Activated CD4-positive, alpha-beta memory T cell treated with anti-CD3 and anti-CD28 coated beads, Interleukin-2, amount 10 ng/mL, durations not matched to agents 7 days and 5 days (primary cell): ENCODE results near the gene ERBB4. TPM values are rescaled to one million over a fixed set of nuclear protein-coding genes. Genes with fewer than 3 reads are reported as not detected.

Experiments
- CTCF ChIA-PET: fragments of 350-600 bp; sonication (Branson Sonifier 250); formaldehyde crosslinking; loops from one replicate; lab custom pipeline; 2021; ENCODE audit warnings: antibody characterized with exemption, inconsistent platforms; lab: Charles Lee
- POLR2A ChIA-PET: fragments of 350-600 bp; sonication (Branson Sonifier 250); formaldehyde crosslinking; loops from one replicate; lab custom pipeline; 2021; ENCODE audit warnings: antibody characterized with exemption; lab: Charles Lee
- DNase-seq: peaks from one replicate; pipeline ENCODE4 v3.0.0-alpha.2; 2020
- H3K27ac Mint-ChIP-seq: one replicate; pipeline ENCODE4 v1.8.0; 2021; ENCODE audit warnings: mild to moderate bottlenecking, mixed read lengths
- H3K27me3 Mint-ChIP-seq: one replicate; pipeline ENCODE4 v1.8.0; 2021; ENCODE audit warnings: mixed read lengths
- H3K36me3 Mint-ChIP-seq: one replicate; pipeline ENCODE4 v1.8.0; 2021; ENCODE audit warnings: low read depth, mixed read lengths
- H3K4me1 Mint-ChIP-seq: one replicate; pipeline ENCODE4 v1.8.0; 2021; ENCODE audit warnings: mixed read lengths
- H3K4me3 Mint-ChIP-seq: one replicate; pipeline ENCODE4 v1.8.0; 2021; ENCODE audit warnings: mild to moderate bottlenecking, mixed read lengths
- H3K9me3 Mint-ChIP-seq: one replicate; pipeline ENCODE4 v1.8.0; 2021; ENCODE audit warnings: mixed read lengths
- total RNA-seq, 2 experiments: library from RNA; stranded (reverse); gene quantifications; one replicate each; pipeline ENCODE4 v1.2.3, GENCODE V29; 2021

Gene ERBB4
- total RNA-seq, 2 experiments from 2014 or later, result not detected

- CTCF ChIA-PET, result no interaction called here
Observed at GRCh38 chr2:212448698-212449097, 89.9 kb downstream of the ERBB4 start.

GRCh38 chr2:212441821-212442220 lies 96.8 kb downstream of the ERBB4 start:
- DNase-seq, result no peak
- Mint-ChIP-seq H3K4me1 (no peaks in the 10 kb centered on the region), H3K27me3 (no peaks in the 10 kb centered on the region), H3K36me3 (no peaks in the 10 kb centered on the region), H3K4me3 (no peak overlapping the region), H3K9me3 (peaks cover 2% of the 10 kb centered on the region), H3K27ac (no peak overlapping the region)
- ChIA-PET CTCF (no interaction called here), POLR2A (no interaction called here)

More at GRCh38 chr2:212448698-212449097, 89.9 kb downstream of the ERBB4 start:
- no peak overlapping the region for H3K4me3 Mint-ChIP-seq
- no peaks in the 10 kb centered on the region for H3K36me3 Mint-ChIP-seq
- DNase-seq, result no peak
- POLR2A ChIA-PET, result no interaction called here
- no peaks in the 10 kb centered on the region for H3K4me1 Mint-ChIP-seq
- H3K27ac Mint-ChIP-seq, result no peak overlapping the region
- no peaks in the 10 kb centered on the region for H3K27me3 Mint-ChIP-seq
- peaks cover 2% of the 10 kb centered on the region for H3K9me3 Mint-ChIP-seq

- POLR2A ChIA-PET, result no interaction called here
- Mint-ChIP-seq H3K9me3 (peaks cover 2% of the 10 kb centered on the region), H3K36me3 (no peaks in the 10 kb centered on the region), H3K4me1 (no peaks in the 10 kb centered on the region), H3K27me3 (no peaks in the 10 kb centered on the region), H3K27ac (no peak overlapping the region), H3K4me3 (no peak overlapping the region)
- CTCF ChIA-PET, result no interaction called here
- no peak for DNase-seq
Observed at GRCh38 chr2:212441141-212441540, 97.5 kb downstream of the ERBB4 start.

- Mint-ChIP-seq H3K27ac (no peak overlapping the region), H3K4me1 (no peaks in the 10 kb centered on the region), H3K27me3 (no peaks in the 10 kb centered on the region), H3K9me3 (no peaks in the 10 kb centered on the region), H3K36me3 (no peaks in the 10 kb centered on the region), H3K4me3 (no peak overlapping the region)
- no peak for DNase-seq
- ChIA-PET POLR2A (no interaction called here), CTCF (no interaction called here)
Observed at GRCh38 chr2:212428681-212429478, 109.7 kb downstream of the ERBB4 start.

- no peaks in the 10 kb centered on the region for H3K9me3 Mint-ChIP-seq
- no peaks in the 10 kb centered on the region for H3K4me1 Mint-ChIP-seq
- CTCF ChIA-PET, result no interaction called here
- H3K27me3 Mint-ChIP-seq, result no peaks in the 10 kb centered on the region
- DNase-seq, result no peak
- H3K4me3 Mint-ChIP-seq, result no peak overlapping the region
- H3K27ac Mint-ChIP-seq, result no peak overlapping the region
- no peaks in the 10 kb centered on the region for H3K36me3 Mint-ChIP-seq
- POLR2A ChIA-PET, result no interaction called here
Observed at GRCh38 chr2:212427638-212428037, 111.0 kb downstream of the ERBB4 start.

GRCh38 chr2:212426637-212427412 lies 111.8 kb downstream of the ERBB4 start:
- Mint-ChIP-seq H3K36me3 (no peaks in the 10 kb centered on the region), H3K4me1 (no peaks in the 10 kb centered on the region), H3K27ac (no peak overlapping the region), H3K4me3 (no peak overlapping the region), H3K9me3 (no peaks in the 10 kb centered on the region), H3K27me3 (no peaks in the 10 kb centered on the region)
- ChIA-PET POLR2A (no interaction called here), CTCF (no interaction called here)
- DNase-seq, result no peak

- no peak overlapping the region for H3K27ac Mint-ChIP-seq
- no peaks in the 10 kb centered on the region for H3K36me3 Mint-ChIP-seq
- no peaks in the 10 kb centered on the region for H3K27me3 Mint-ChIP-seq
- CTCF ChIA-PET, result no interaction called here
- no peak overlapping the region for H3K4me3 Mint-ChIP-seq
- no peaks in the 10 kb centered on the region for H3K4me1 Mint-ChIP-seq
- POLR2A ChIA-PET, result no interaction called here
- DNase-seq, result no peak
- H3K9me3 Mint-ChIP-seq, result no peaks in the 10 kb centered on the region
Observed at GRCh38 chr2:212424082-212424481, 114.5 kb downstream of the ERBB4 start.

- CTCF ChIA-PET, result no interaction called here
- H3K4me1 Mint-ChIP-seq, result no peaks in the 10 kb centered on the region
Observed at GRCh38 chr2:212423089-212423488, 115.5 kb downstream of the ERBB4 start.

GRCh38 chr2:212421556-212422334 lies 116.9 kb downstream of the ERBB4 start:
- no peak for DNase-seq
- H3K9me3 Mint-ChIP-seq, result no peaks in the 10 kb centered on the region
- POLR2A ChIA-PET, result no interaction called here
- H3K4me3 Mint-ChIP-seq, result no peak overlapping the region
- no peaks in the 10 kb centered on the region for H3K27me3 Mint-ChIP-seq
- no peaks in the 10 kb centered on the region for H3K36me3 Mint-ChIP-seq
- CTCF ChIA-PET, result no interaction called here
- no peaks in the 10 kb centered on the region for H3K4me1 Mint-ChIP-seq
- H3K27ac Mint-ChIP-seq, result no peak overlapping the region

More at GRCh38 chr2:212423089-212423488, 115.5 kb downstream of the ERBB4 start:
- Mint-ChIP-seq H3K4me3 (no peak overlapping the region), H3K9me3 (no peaks in the 10 kb centered on the region), H3K27ac (no peak overlapping the region), H3K27me3 (no peaks in the 10 kb centered on the region), H3K36me3 (no peaks in the 10 kb centered on the region)
- POLR2A ChIA-PET, result no interaction called here
- DNase-seq, result no peak

GRCh38 chr2:212416086-212416485 lies 122.5 kb downstream of the ERBB4 start:
- Mint-ChIP-seq H3K36me3 (no peaks in the 10 kb centered on the region), H3K4me1 (no peaks in the 10 kb centered on the region), H3K4me3 (no peak overlapping the region), H3K9me3 (no peaks in the 10 kb centered on the region), H3K27ac (no peak overlapping the region), H3K27me3 (no peaks in the 10 kb centered on the region)
- DNase-seq, result no peak
- ChIA-PET POLR2A (no interaction called here), CTCF (no interaction called here)

GRCh38 chr2:212414767-212415211 lies 123.8 kb downstream of the ERBB4 start:
- Mint-ChIP-seq H3K27ac (no peak overlapping the region), H3K4me3 (no peak overlapping the region), H3K4me1 (no peaks in the 10 kb centered on the region), H3K27me3 (no peaks in the 10 kb centered on the region), H3K9me3 (no peaks in the 10 kb centered on the region), H3K36me3 (no peaks in the 10 kb centered on the region)
- no peak for DNase-seq
- CTCF ChIA-PET, result no interaction called here
- POLR2A ChIA-PET, result no interaction called here

GRCh38 chr2:212409560-212409959 lies 129.0 kb downstream of the ERBB4 start:
- Mint-ChIP-seq H3K9me3 (no peaks in the 10 kb centered on the region), H3K36me3 (no peaks in the 10 kb centered on the region), H3K4me1 (no peaks in the 10 kb centered on the region), H3K27ac (no peak overlapping the region), H3K27me3 (no peaks in the 10 kb centered on the region), H3K4me3 (no peak overlapping the region)
- POLR2A ChIA-PET, result no interaction called here
- no peak for DNase-seq
- CTCF ChIA-PET, result no interaction called here

- H3K27me3 Mint-ChIP-seq, result no peaks in the 10 kb centered on the region
- no peak for DNase-seq
- POLR2A ChIA-PET, result no interaction called here
- H3K4me3 Mint-ChIP-seq, result no peak overlapping the region
- H3K4me1 Mint-ChIP-seq, result no peaks in the 10 kb centered on the region
- no peak overlapping the region for H3K27ac Mint-ChIP-seq
- H3K9me3 Mint-ChIP-seq, result no peaks in the 10 kb centered on the region
- CTCF ChIA-PET, result no interaction called here
- no peaks in the 10 kb centered on the region for H3K36me3 Mint-ChIP-seq
Observed at GRCh38 chr2:212408524-212408923, 130.1 kb downstream of the ERBB4 start.
